Neural progenitor cell (in vitro differentiated cells): ENCODE results near the gene C20orf202.

ENCODE experiments used
- EZH2 ChIP-seq: fragments of 200-600 bp; sonication (generic); IDR thresholded peaks from 2 replicates; pipeline ENCODE4 v1.6.1; 2017; ENCODE audit warnings: antibody characterized with exemption, mild to moderate bottlenecking, moderate library complexity
- TF ChIP-seq, protein P1 (sequence below): fragments of 200-600 bp; sonication (generic); IDR thresholded peaks from 2 replicates; pipeline ENCODE4 v1.5.1; 2017; ENCODE audit warnings: antibody characterized with exemption, mild to moderate bottlenecking

DNA sequence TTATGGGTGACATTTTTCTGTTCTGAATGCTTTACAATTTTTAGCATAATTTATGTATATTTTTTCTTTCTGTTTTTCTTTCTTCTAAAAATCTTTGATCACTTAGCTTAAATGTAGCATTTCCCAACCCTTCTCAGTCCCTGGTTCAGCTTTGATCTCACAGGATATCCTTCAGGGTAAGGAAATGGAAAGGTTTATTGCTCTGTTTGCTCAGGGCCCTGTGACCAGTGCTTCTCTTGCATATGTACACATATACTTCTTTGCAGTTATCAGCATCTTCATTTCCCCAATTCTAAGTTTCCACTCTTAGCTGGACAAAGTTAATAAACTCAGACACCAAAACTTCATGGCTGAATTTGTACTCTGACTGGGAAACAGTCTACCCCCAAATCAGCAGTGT lies 49.0 kb upstream of the C20orf202 start:
- TF ChIP-seq, protein P1, sequence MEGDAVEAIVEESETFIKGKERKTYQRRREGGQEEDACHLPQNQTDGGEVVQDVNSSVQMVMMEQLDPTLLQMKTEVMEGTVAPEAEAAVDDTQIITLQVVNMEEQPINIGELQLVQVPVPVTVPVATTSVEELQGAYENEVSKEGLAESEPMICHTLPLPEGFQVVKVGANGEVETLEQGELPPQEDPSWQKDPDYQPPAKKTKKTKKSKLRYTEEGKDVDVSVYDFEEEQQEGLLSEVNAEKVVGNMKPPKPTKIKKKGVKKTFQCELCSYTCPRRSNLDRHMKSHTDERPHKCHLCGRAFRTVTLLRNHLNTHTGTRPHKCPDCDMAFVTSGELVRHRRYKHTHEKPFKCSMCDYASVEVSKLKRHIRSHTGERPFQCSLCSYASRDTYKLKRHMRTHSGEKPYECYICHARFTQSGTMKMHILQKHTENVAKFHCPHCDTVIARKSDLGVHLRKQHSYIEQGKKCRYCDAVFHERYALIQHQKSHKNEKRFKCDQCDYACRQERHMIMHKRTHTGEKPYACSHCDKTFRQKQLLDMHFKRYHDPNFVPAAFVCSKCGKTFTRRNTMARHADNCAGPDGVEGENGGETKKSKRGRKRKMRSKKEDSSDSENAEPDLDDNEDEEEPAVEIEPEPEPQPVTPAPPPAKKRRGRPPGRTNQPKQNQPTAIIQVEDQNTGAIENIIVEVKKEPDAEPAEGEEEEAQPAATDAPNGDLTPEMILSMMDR: no peak
- TF ChIP-seq EZH2: no peak
